ENCODE measurements around the gene SNED1.

GRCh38 chr2:240996834-240997140, 1.6 kb upstream of the SNED1 start:
- TF ChIP-seq EZH2 (IDR thresholded peaks at IDR 0.05; ENCODE audit: low read length, missing control alignments) = no peak
- TF ChIP-seq, protein P1, sequence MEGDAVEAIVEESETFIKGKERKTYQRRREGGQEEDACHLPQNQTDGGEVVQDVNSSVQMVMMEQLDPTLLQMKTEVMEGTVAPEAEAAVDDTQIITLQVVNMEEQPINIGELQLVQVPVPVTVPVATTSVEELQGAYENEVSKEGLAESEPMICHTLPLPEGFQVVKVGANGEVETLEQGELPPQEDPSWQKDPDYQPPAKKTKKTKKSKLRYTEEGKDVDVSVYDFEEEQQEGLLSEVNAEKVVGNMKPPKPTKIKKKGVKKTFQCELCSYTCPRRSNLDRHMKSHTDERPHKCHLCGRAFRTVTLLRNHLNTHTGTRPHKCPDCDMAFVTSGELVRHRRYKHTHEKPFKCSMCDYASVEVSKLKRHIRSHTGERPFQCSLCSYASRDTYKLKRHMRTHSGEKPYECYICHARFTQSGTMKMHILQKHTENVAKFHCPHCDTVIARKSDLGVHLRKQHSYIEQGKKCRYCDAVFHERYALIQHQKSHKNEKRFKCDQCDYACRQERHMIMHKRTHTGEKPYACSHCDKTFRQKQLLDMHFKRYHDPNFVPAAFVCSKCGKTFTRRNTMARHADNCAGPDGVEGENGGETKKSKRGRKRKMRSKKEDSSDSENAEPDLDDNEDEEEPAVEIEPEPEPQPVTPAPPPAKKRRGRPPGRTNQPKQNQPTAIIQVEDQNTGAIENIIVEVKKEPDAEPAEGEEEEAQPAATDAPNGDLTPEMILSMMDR (conservative IDR thresholded peaks at IDR 0.05 in 1 of 2, IDR thresholded peaks at IDR 0.05 in 1 of 2; ENCODE audit: low read depth in 1 of 2, low read length in 2 of 2) = no peak
